CD4-positive, alpha-beta T cell treated with Interleukin-4 for 4 hours (primary cell): ENCODE data around the gene GPATCH2L.

Source experiments
- DNase-seq: peaks from one replicate; pipeline ENCODE4 v3.0.0-alpha.2; 2020

Gene GPATCH2L

DNA sequence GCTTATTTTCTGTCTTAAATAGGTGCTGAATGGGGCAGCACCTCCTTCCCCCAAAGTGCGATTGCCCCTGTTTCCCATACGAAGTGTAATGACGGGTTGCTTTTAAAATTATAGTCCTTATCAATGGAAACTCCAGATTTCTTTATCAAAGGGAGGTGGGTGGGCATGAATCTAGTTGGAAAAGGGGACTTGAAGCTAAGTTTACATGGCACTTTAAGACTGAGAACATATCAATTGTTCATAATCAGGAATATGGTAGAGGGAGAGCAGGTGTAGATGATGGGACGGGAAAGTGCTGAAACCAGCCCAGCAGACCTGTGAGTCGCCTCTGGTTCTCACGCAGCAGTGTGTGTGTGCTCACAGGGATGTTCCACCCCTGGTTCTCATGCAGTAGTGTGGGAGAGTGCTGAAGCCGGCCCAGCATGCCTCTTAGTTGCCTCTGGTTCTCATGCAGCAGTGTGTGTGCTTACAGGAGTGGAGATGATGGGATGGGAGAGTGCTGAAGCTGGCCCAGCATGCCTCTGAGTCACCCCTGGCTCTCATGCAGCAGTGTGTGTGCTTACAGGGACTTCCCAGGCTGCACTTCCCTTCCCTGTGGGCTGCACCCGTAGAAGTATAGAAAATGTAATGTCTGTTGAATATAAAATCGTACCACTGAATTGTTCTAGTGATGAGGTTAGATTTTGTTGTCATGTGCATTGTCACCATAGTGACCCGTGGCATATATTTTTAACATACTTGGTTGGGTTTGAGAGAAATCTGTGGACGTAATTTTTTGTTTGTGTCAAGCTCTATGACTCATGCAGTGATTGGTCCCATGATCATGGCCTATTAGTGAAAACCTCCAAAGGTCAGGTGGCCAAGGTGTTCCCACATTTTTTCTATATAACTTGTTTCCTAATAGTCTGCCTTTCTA lies 51.6 kb downstream of the GPATCH2L start:
- DNase-seq, result no peak

DNA sequence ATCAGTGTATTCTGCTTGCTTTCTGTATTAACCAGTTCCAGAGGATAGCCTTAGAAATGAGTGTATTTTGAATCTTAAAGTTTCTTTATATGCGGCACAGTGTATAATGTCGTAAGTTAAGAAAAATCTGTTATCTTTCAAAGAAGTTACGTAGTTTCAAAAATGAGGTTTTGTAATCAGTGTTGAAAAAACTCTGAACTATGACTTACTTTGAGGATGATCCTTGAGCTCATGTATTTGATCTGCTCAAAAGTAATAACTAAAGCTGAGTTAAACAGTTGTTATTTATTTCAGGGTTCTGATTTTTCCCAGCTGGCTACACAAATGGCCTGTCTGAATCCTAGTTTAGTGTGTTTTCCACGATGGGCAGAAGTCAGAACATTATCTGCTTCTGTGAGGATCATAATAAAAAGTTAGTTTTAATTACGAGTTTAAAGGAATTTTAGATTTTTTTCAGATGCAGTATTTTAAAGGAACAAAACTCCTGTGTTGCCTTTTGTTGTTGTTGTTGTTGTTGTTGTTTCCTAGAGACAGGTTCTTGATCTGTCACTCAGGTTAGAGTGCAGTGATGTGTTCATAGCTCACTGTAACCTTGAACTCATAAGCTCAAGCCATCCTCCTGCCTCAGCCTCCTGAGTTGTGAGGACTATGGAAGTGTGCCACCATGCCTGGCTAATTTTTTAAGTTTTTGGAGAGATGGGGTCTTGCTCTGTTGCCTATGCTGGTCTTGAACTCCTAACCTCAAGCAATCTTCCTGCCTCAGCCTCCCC lies 52.9 kb downstream of the GPATCH2L start:
- DNase-seq, result no peak

DNA sequence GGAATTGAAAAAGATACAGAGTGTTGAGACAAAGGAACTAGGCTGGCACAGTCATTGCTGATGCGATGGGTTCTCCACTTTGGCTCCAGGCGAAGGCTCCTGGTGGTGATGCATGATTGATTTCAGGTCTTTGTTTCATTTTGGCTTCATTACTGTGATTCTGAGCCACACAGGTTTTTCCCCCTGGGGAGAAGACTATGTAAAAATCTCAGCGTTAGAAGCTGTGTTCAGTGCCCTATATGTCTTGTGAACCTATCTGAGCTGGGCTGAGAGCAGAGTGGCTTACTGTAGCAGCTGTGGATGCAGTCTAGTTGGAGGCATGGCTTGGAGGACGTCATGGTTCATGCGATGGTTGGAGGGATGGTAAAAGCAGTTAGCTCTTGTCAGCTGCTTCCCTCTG lies 54.0 kb downstream of the GPATCH2L start:
- no peak for DNase-seq

DNA sequence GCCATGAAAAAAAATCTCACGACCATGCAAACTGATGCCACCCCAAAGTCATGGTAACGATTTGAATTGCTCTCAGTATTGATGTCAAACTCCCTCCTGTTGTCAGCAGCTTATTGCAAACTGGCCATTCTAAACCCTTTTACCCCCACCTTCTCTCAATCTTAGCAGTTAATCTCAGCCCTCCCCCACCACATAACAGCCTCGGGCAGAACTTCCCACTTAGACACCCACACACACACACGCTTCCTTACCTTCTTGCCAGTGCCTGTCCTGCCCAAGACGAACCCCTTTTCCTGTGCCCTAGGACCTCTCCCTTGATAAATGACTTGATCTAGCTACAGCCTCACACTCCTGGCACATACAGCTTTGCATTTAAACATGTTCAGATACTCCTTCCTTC lies 56.6 kb downstream of the GPATCH2L start:
- DNase-seq, result no peak

DNA sequence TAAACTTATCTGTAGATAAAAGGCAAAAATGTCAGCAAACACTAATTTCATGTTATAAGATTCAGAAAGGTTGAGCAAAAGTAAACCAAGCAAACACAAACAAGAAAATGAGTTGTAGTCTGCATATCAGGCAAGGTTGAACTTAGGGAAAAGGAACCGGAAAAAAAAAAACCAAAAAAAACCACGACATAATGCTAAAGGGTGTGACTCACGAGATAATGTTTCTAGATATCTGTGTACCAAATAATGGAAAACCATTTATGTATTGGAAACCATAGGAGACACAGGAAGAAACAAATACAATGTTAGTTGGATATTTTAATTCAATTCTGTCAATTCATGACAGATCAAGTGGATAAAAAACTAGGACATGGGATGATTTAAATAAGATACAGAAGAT lies 60.5 kb downstream of the GPATCH2L start:
- no peak for DNase-seq

DNA sequence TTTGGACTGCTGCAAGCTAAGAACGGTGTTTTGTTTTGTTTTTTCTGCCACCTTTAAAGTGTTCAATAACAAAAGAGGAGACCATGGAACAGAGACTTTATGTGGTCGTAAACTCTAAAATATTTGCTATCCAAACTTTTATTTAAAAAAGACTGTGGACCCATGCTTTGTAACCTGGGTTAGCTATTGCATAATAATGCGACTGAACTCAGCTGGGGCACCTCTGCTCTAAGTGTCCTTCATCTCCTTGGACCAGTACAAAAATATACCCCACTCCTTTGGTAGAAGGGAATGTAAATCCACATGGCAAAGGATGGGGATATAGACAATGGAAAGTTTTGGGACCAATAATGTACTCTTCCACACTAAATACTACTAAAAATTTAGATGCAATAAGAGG lies 65.5 kb downstream of the GPATCH2L start:
- DNase-seq, result no peak

DNA sequence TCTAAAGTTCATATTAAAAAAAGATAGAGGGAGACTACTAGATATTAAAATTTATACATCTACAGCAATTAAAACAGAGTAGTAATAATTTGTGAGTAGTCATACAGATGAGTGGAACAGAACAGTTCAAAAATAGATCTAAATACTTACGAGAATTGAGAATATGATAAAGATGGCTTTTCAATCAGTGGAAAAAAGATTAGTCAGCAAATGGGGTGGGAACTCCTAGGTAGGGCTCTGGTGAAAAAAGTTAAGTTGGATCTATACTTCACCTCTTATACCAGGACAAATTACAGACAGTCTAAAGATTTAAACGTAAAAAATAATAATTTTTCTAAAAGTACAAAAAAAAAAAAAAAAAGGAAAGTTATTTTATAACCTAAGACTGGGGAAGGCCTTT lies 66.9 kb downstream of the GPATCH2L start:
- DNase-seq, result no peak

DNA sequence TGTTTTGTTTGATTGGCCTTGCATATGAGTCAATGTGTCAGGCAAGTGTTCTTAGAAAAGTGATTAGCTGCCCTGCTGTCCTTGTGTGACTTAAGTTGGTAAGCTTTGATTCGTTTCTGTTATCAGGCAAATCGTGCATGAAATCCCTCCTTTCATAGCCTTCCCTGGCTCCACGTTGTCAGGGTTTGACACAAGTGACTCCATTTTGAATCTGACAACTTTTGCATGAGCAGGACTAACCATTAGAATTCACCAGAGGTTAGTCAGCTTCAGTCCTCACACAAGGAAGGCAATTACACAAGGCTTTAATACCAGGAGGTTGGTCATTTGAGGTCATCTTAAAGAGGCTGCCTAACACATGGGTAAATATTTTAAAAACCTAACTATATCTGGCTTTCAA lies 68.2 kb downstream of the GPATCH2L start:
- DNase-seq, result no peak

DNA sequence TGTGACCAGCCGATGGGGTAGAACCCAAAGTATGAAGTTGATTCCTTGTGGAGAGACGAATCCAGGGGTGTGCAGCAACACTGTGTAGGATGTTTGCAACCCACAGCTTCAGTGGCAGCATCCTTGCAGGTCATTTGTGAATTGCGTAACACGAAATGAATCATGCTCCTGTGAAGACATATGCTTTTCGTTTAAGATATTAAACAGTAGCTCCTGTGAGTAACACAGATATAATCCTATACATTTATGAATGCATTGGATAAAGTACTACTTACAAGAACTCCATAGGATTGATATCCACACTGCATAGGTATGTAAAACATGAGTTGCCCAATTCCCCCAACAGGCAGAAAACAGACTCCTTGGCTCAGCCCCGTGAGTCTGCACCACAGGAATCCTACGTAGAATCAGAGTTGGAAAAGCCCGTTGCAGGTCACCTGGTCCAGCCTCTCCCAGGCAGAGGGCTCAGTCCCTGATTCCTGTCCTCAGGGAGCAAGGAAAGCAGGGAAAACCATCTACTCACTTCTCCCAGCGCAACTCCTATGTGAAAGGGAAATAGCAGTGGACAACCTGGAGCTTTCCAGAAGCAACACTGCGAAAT lies 75.8 kb downstream of the GPATCH2L start:
- DNase-seq, result no peak

DNA sequence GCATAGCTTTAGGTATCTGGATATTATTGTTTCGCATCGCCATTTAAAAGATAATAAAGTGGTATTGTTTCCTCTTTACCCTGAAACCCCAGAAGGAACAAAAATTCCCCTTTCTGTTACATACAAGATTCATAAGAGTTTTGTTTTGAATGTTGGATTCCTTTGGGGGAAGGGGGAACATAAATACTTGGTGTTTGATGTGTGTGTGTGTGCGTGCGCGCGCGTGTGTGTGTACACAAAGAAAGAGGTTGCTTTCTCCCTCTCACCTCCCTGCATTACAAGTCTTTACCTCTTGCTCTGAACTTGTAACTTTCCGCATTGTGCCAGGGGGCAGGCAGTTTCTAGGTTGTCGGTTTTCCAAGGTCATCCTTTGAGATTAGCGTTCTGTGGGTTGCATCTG lies 76.4 kb downstream of the GPATCH2L start:
- no peak for DNase-seq

DNA sequence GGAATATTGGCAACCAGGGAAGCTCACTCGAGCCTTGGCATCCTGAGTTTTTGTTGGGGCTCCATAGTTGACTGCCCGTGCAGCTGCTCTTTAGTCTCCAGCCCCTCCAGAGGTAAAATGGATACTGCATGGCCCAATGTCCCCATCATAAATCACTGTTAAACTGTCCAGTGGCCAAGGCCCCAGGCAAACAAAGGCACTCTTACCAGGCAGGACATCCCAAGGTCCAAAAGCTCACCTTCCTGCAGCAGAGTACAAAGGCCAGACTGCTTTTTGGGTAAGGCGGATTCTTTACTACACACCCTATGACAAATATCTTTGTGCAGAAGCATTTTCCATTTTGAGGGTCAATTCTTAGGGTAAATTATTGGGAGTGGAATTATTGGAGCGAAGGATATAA lies 81.1 kb downstream of the GPATCH2L start:
- no peak for DNase-seq

DNA sequence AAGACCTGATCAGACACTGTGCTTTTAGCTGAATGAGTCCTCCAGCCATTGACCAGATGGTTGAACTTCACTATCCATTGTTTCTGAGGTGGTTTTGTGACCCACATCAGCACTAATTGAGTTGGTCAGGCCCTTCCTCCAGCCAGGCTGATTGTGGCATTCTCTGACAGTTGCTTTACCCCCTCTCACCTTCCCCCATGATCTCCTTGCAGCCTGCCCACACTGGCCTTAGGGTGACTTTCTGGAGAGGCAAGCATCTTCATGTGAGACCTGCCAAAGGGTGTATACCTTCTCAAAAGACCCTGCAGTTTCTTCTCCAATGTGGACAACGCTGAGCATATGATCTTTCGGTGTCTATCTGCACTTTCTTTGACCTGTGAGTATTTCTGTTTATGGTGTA lies 83.9 kb downstream of the GPATCH2L start:
- no peak for DNase-seq

DNA sequence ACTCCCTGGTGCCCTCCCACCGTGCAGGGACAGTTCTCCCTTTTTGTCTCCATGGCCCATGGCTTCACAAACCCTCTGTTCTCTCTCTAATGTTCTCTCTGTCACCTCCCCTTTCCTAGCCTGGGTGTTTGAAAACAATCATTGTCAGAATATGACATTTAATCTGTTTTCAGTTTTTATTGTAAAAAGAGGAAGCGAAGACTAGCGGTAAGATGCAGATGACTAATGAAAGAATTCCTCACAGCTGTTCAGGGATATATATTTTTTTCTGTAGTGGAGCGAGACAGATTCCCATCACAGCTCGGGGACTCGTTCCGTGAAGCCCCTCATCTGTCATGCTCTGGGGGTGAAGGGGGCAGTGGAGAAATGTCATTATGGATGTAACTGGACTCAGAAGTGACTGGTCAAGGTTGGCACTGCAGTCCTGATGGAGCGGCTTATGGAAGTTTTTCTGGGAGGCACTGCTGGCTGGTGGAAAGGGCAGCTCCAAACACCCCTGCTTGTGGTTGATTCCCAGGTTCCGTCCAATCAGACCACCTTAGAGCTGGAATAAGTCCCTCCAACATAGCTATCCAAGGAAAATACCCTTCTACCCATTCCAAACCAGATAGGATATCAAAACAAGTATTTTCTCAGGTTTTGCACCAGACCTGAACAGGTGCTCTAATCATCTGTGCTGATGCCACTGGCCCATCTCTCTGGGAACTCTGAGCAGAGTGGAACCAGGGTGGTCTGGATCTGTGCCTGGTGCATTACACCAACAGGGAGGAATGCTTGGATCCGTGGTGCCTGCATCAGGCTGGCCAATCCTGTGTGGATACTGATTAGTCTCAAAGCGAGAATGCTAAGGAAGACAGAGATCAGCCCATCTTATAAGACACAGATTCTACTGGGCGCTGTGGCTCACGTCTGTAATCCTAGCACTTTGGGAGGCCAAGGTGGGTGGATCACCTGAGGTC lies 84.7 kb downstream of the GPATCH2L start:
- no peak for DNase-seq

DNA sequence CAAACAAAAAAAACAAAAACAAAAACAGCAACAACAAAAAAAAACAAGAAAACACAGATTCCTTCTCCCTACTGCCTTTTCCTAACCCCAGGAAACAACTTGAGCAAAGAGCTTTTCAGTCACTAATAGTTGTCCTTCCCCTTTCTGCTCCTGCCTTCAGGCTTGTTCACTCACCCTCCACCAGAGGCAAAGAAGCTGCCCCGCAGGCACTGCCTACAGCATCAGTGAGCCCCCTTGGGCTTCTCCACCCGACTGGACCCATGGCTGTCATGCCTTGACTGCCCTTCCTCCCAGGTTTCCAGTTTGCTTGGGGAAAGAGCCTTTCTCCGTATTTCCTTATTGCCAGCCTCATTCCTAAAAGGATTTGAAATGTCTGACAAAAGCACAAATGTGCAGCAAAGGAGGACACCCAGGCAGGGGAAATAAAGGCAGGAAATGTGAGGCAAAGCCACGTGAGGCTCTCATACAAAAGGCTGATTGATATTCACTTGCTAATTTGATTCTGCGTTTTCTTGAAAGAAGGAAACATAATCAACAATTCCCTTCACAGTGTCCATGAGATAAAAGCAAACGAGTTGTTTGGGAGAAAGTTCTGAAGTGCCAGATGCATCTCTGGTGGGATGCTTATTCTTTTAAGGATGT lies 85.7 kb downstream of the GPATCH2L start:
- no peak for DNase-seq

DNA sequence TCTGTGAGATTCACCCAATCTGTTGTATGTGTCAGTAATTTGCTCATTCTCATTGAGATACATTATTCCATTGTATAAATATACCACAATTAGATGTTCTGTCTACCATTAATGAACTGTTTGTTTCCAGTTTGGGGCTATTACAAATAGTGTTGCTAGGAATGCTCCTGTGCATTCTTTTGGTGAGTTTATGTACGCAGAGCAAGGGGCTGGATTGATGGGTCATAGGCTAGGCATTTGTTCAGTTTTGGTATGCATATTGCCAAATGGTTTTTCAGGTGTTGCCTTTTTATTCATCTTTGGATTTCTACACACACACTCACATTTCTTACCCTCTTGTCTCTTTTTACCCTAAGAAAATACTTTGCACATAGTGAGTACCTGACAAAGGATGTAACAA lies 93.4 kb downstream of the GPATCH2L start:
- no peak for DNase-seq

DNA sequence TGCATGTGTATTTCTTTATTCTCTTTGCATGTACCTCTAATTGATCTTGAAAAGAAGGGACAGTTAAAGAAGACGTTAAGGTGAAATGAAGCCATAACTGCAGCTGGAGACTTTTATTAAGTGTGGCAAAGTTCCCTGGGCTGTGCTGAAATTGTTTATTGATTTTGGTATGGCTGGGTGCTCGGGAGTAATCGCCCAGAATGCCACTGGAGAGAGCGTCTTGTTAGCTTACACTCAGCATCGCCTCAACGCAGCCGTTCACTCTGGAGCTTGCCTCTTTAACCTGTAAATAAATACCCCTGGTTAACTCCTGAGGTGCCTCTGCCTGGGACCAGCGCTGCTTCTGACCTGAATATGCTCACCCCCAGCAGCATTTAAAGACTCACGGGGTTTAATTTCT lies 98.6 kb downstream of the GPATCH2L start:
- no peak for DNase-seq

DNA sequence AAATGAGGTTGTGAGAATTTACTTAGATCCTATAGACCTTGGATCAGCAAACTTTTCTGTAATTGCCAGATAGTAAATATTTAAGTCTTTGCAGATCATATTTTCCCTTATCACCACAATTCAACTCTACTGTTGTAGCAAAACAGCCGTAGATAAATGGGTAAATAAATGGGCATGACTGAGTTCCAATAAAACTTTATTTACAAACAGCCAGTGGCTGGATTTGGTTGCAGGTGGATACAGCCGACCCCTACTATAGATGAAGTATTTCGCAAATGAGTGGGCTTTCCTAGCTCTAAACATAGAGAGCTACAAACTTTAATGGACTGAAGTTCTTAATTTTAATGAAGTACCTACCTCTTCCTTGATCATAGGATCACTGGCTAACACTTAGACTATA lies 100.7 kb downstream of the GPATCH2L start:
- no peak for DNase-seq

DNA sequence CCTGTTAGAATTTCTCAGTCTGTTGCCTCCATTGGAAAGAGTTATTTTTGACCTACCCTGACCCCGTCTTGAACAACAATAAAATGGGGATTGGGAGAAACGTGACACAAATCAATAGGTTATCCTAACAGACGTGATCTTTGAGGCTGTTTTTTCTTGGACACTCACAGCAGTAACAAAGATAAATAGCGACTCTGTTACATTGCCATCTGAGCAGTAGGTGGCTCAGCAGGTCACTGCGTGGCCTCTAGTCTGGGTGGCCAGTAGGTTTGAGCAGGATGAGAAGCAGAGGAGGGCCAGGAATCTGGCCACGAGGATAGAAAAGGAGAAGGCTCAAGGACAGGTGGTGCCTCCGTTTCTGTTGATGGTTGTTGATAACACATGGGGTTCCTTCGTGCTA lies 101.4 kb downstream of the GPATCH2L start:
- no peak for DNase-seq

DNA sequence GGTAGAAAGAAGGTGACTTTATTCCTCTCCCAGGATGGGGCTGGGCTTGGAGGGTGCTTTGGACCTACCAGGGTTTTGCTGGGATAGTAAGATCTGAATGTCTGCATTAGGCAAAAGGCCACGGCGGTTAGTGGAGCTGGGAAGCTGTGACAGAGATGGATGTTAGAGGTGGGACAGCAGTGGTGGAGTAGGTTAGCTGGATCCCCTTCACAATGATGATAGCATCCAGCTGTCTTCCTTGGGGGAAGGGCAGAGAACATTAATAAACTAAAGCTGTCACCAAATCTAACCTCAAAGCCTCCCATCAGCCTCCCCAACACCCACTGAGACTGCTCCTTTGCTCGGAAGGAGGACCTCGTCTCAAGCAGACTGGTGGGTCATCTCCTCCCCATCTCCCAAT lies 104.8 kb downstream of the GPATCH2L start:
- DNase-seq, result no peak

DNA sequence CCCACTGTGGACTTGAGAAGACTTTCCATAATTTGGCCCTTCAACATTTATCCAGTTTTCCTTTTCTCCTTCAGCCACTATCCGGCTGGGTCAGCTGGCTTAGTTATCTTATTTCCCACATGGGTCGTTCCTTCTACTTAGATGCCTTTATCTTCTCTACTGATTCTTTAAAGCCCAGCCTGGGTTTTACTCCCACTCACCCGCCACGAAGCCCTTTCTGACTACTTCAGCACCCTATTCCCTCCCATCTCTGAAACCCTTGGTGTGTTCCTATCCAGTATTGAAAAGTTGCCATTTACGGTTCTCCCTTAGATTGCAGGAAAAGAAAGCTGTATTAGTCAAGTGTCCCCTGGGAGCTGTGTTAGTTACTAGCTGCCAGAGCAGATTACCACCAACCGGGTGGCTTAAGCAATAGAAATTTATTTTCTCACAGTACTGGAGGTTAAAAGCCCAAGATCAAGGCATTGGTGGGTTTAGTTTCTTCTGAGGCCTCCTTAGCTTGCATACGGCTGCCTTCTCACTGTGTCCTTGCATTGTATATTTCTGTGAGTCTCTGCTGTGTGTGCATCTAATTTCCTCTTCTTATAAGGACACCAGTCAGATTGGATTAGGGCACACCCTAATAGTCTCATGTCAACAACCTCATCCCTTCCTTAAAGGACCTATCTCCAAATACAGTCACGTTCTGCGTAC lies 105.5 kb downstream of the GPATCH2L start:
- no peak for DNase-seq

DNA sequence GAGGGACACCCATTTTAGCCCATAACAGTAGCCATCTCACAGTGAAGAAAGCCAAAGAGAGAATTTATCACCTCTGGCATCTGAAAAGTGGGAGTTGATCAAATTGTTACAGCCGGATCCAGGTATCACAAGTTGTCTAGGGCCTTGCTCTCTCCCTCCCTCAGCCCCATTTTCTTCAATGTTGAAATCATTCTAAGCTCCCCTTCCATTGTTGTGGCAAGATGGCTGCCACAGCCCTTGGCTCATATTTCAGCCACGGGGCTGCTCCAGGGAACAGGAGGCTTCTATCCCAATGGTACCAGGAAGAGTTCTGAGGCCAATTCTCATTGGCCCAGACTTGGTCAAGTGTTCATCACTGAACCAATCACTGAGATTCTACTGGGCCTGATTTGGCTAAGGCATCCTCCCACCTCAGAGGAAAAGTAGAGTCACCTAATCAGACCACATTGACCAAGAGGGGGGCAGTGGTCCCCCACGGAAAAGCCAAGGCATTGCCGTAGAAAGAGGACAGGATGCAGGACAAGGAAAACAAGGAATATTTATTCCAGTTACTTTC lies 106.2 kb downstream of the GPATCH2L start:
- no peak for DNase-seq
